HG03097 (cell line): ENCODE results near the gene KCNQ1.

Source experiments
- ATAC-seq: cut with Tn5 transposase; IDR thresholded peaks from one replicate; pipeline ENCODE4 v1.9.1; 2021; ENCODE audit not compliant: unreplicated experiment, low FRiP score

The KCNQ1 gene

GRCh38 chr11:2507945-2508749, 63.3 kb downstream of the KCNQ1 start:
- no peak for ATAC-seq

- no peak for ATAC-seq
These were observed 64.0 kb downstream of the KCNQ1 start for GRCh38 chr11:2508793-2509192.

GRCh38 chr11:2509481-2510001, 64.7 kb downstream of the KCNQ1 start:
- ATAC-seq = no peak

- no peak for ATAC-seq
These were observed 66.0 kb downstream of the KCNQ1 start for GRCh38 chr11:2510626-2511402.

- ATAC-seq = no peak
These were observed 66.9 kb downstream of the KCNQ1 start for GRCh38 chr11:2511421-2512369.

- no peak for ATAC-seq
These were observed 67.9 kb downstream of the KCNQ1 start for GRCh38 chr11:2512431-2513407.

GRCh38 chr11:2513441-2513840, 68.6 kb downstream of the KCNQ1 start:
- ATAC-seq = no peak

- ATAC-seq = no peak
These were observed 70.8 kb downstream of the KCNQ1 start for GRCh38 chr11:2515401-2516275.

- ATAC-seq = no peak
These were observed 71.6 kb downstream of the KCNQ1 start for GRCh38 chr11:2516276-2517015.

- ATAC-seq = no peak
These were observed 72.2 kb downstream of the KCNQ1 start for GRCh38 chr11:2517016-2517385.

GRCh38 chr11:2517386-2518064, 72.7 kb downstream of the KCNQ1 start:
- ATAC-seq = no peak

GRCh38 chr11:2518111-2518982, 73.5 kb downstream of the KCNQ1 start:
- ATAC-seq = no peak

GRCh38 chr11:2518983-2519340, 74.2 kb downstream of the KCNQ1 start:
- no peak for ATAC-seq

- no peak for ATAC-seq
These were observed 74.7 kb downstream of the KCNQ1 start for GRCh38 chr11:2519517-2519861.

GRCh38 chr11:2519862-2520735, 75.3 kb downstream of the KCNQ1 start:
- no peak for ATAC-seq

- ATAC-seq = no peak
These were observed 75.9 kb downstream of the KCNQ1 start for GRCh38 chr11:2520736-2521035.
